Measurements from ENCODE around the gene SKAP1.

The SKAP1 gene

DNA sequence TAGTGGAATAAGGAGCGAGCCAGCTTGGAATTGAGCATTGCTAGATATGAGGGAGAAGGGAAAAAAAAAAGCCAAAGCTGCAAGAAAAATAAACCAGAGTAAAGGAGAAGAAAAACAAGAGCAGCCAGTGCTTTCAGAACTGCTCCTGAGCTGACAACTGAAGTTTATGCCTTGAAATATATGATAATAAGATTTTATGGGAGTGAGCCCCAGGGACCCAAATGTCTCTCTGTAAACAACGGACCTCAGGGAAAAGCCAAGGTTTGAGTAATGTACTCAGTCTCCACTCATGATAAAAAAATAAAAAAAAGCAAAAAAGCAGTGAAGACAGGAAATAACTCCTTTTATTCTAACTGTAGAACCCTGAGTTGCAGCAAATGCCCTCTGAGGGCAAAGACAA lies 189.9 kb downstream of the SKAP1 start:
- FAIRE-seq, result no peak

DNA sequence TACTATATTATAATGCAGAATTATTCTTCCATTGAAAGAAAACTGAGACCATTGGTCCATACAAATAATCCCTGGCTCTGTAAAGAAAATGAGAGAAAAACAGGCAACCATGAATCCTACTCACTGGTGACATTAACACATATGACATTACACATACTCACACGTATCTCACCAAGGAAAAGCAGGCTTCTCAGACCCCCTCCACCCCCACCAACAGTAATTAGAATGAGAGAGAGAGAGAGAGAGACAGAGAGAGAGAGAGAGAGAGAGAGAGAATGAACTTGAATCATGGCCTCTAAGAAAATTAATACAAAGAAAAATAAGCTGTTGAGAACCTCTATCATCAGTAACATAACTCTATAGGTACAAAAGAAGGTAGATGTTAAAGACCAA lies 190.4 kb downstream of the SKAP1 start:
- FAIRE-seq, result no peak

DNA sequence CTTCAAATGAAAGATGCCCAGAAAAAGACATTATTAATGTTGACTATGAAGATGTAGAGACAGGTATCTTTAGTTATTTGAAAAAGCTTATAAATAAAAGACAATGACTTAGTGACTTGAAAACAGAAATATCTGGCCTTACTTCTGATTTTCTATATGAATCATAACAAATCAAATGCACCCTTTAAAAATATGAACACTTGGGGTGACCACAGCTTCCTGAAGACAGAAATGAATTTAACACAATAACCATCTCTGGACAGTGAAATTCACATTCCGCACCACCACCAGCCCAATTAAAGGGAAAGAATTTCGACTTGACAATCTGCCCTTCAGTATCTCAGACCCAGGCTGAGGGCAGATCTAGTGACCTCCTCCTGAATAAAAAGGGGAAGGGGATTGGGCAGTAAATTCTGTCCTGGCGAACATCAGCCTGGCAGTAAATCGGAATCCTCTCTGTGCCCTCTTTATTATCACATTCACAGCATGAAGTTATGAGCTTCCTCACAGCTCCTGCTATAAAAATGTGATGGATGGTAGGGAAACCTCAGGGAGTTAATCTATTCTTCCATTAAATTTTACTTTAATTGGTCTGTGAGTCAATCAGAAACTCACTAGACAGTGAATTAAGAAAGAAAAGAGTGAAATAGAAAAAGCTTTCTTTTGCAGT lies 190.9 kb downstream of the SKAP1 start:
- peak; percentile 87 for FAIRE-seq

DNA sequence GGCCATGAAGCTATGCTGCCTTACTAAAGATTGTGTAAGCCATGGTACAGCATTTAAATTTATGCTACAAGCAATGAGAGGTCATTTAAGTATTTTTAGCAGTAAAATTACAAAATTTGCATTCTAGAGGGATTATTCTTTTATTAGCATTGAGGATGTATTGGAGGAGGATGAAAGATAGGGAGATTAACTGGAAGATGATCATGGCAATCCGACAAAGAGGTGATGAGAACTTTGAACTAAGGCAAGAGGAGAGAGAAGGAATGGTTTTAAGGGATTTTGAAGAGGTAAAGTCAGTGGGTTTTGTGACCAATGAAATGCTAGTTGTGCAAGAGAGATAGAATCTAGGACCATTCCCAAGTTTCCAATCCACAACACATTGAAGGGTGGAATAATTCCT lies 192.6 kb downstream of the SKAP1 start:
- FAIRE-seq, result no peak

DNA sequence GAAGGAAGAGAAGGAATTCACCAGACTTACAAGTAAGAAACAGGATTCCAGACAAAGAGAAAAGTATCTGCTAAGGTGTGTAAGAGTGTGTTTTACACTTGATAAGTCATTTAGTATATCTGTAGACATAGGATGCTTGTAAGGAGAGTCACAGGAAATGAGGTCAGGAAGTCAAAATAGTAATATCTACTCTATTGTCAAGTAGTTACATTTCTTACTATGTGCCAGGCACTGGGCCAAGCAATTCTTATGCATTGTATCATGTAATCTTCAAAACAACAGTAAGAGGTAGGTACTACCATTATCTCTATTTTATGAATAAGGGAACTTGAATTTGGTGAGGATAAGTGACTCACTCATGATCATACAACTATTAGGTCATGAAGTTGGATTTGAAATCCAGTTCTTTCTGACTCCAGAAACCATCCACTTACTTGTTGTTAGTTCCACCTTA lies 193.3 kb downstream of the SKAP1 start:
- FAIRE-seq, result peak; percentile 59

DNA sequence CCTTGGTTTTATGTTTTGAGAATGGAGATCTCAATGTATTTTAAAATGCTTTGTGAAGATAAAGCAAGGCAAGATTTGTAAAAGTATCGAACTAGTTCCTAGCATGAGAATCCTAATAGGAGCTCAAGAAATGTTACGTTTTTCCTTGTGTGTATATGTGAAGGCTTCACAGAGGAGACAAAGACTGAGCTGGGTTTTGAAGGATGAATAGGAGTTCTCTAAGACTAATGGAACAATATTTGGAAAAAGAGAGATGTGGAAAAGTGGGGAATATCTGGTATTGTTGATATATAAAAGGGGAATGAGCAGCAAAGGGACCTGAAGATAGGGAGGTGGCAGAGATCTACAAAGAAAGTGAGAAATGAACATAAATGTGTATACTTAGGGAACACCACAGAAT lies 195.1 kb downstream of the SKAP1 start:
- FAIRE-seq, result no peak

DNA sequence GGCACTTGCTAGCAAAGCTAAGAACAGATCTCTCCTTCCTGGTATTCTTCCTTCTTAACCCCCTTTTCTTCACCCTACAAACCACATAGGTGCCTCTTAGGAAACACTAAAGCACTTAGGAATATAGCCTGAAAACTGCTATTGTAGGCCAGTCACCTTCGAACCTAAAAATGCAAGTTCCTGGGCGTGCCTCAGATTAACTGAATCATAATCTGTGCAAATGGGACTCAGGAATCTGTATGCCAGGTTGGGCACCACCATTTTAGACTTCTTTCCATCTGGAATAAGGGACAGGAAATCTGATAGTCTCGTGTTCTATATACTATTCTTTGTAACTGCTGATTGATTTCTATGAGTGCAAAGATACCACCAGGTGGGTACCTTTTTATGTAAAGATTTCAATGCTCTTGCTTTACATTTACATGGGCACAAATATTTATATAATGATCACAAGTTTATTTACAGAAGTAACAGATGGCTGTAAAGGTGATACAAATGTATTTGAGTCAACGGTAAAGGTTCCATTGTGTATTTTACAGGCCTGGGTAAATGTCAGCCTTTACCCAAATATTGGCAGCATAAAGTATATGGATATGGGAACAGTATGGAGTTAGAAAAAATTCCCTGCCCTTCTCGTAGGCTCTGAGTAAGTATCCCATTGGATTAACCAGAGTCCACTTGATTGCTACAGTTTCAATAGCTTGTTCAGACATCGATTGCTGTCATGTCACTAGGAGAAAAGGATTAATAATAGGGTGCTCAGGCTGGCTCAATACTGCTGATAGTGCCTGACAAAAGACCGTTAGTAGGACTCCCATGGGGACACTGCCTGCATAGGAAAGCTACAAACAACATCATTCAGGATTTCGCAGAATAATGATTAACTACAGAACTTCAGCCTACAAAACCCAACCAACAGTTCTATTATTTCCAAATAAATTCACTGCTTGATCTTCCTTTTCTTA lies 197.7 kb downstream of the SKAP1 start:
- FAIRE-seq, result no peak

- no peak for FAIRE-seq
Measured at GRCh38 chr17:48229936-48230335, 200.1 kb downstream of the SKAP1 start.

GRCh38 chr17:48228720-48229119 lies 201.3 kb downstream of the SKAP1 start:
- FAIRE-seq, result no peak

DNA sequence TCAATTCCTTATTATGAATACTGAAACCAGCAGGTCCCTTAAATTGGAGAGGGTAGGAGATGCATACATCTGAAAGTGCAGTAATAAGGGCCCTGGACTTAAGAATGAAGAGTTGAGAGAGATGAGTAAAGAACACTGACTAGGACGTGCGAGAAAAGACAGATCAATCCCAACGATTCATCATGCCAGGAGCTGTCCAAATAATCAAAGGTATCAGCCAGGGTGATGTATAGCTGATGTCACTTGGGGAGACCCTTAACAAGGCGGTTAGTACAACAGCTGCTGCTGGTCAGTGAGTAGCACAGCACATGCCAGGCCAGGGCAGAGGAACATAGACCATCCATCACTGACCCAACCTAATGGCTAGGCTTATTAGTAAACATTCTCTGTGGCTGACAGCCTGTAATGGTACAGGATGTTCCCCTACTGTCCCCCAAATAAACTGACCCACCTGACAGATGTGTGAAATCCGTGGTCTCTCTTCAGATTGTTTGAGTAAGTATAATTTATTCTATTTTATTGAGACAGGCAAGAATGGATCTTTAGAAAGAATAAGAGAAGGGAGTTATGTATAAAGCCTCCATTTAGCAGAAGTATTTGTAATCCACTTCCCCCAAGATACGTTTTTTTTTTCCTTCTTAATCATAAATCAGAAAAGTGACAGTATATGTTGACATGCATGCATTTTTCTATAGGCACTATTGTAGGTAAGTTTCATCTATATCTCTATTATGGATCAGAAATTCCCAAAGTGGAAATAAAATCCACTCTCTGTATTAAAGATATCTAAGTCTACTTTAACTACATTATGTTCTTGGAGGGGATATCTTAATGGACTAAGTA lies 204.1 kb downstream of the SKAP1 start:
- no peak for FAIRE-seq

GRCh38 chr17:48223945-48224344 lies 206.1 kb downstream of the SKAP1 start:
- FAIRE-seq, result no peak

DNA sequence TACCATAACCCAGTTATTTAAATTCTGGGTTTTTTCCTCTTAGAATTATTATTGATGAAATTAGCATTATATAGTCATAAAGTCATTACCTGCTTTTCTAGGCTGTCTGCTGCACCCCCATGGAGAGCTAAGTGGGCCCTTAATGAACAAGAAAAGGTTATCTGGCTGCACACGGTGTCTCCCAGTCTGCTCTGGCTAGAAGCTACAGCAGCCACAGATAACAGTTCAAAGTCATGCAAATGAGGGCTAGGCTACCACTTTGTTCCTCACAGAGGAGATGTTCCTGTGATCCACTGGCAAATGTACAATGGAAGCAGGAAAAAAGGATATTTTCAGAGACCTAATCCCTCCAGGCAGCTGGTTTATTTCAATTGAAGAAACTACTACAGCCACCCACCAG lies 210.4 kb downstream of the SKAP1 start:
- FAIRE-seq, result no peak

DNA sequence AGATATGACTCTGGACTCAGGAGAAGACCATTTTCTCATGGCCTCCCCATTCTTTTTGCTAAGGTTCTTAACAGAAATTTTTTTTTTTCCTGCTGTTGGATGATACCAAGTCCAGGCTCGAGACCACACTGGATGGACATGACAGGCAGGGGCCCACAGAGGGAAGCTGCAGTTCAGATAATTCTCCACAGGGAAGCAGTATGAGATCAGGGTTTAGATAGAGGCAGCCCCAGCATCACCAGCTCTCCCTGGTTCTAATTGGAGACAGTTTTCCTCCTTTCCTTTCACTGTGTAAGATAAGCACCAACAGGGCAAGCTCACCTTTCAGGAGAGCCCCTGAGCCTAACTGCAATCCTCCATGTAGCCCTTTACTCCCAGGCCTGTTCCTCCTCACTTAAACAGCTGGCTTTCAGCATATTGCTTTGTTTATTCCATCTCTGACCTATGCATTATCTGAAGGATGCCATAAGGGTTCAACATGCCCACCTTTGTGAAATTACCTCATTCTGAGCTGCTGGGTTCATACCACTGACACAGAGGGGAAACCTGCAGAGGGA lies 214.4 kb downstream of the SKAP1 start:
- peak; percentile 80 for FAIRE-seq

GRCh38 chr17:48213797-48214196 lies 216.2 kb downstream of the SKAP1 start:
- FAIRE-seq, result no peak

DNA sequence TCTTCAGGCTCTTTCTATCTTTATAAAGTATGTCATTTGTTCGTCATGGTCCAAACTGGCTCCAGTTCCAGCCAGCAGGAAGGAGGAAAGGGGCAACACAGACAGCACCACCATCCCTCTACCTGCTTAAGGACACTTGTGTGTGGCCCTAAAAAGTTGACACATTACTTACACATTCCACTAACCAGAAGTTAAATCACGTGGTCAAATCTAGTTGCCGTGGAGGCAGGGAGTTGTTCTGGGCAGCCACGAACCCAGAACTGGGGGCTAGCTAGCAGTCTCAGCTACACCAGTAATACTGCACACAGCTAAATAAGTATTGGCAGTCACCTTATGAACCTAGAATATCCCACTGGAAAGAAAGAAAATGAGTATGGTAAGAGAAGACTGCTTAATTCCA lies 218.2 kb downstream of the SKAP1 start:
- no peak for FAIRE-seq

DNA sequence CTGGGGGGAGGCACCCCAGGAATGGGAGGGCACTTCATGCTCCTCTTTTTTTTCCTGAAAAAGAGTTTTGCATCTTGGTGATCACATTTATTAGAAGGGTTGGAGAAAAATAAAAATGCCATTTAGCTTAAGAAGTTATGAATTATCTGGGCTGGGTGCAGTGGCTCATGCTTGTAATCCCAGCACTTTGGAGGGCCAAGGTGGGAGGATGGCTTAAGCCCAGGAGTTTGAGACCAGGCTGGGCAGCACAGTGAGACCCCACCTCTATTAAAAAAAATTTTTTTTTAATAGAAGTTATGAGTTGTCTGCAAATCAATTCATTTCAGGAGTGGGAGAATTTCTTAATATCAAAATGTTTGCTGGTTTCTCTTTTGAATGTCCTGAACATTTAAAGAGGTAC lies 219.0 kb downstream of the SKAP1 start:
- no peak for FAIRE-seq

DNA sequence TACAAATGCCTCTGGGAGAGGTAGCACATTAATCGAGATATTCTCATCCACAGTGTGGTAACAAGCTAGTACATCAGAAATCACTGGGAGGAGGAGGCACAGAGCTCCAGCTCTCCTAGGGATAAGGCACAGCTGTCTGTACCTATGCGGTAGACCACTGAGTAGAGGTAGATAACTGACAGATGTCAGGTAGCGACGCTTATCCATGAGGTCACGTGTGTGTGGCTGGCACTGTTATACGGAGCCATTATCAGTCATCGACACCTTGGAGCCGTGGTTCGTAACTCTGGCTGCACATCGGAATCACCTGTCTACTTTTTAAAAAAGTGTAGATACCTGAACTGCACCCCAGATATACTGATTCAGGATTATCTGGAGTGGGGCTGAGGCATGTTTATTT lies 220.0 kb downstream of the SKAP1 start:
- no peak for FAIRE-seq

DNA sequence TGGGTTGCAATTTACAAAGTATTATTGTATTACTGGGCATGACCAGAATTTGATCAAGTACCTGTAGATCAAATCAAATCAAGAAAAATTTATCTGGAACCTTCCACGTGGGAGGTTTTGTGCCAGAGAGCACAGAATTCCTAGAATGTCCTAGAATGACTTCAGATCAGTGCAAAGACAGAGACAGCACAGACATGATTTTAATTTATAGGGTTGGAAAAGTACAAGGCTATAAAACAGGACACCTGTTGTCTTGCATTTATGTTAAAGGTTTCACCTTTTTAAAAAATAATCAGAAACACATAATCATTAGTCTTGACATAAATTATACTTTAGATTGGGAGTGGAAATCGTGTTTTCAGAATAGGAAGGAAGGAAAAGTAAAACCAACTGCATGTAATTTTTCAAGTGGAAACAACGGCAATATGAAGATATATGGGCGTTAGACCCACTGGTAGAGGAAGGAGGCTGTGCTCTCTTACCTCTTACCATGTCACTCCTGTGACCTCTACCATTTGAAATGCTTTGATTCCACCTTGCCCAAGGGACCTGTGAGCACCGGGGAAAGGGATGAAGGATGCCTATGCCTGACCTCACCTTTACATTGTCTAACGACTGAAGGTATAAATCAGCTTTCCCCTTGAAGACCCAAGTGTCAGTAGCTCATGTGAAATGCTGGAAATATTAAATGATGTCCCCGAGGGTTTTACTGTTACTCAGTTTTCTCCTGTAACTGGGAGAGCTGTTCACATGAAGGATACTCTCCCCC lies 222.1 kb downstream of the SKAP1 start:
- no peak for FAIRE-seq

GRCh38 chr17:48207036-48207435 lies 223.0 kb downstream of the SKAP1 start:
- peak; percentile 83 for FAIRE-seq

- FAIRE-seq, result peak; percentile 70
Measured at GRCh38 chr17:48202959-48203358, 227.1 kb downstream of the SKAP1 start.

GRCh38 chr17:48198950-48199541 lies 231.0 kb downstream of the SKAP1 start:
- FAIRE-seq, result peak; percentile 49

DNA sequence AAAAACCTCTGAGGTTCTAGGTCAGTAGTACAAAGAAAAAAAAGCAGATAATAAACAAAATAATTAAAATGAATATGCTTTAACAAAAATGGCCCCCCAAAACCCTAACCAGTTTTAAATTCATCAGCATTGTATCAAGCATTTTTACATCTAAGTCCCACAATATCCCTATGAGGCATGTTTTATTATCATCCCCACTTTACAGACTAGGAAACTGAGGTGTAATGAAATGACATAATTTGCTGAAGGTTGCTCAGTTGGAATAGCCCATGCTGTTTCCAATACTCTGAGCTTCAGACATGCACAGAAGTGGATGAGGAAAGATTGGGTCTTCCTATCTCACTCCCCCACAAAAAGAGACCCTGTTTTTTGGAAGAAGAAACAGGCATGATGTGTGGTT lies 234.1 kb downstream of the SKAP1 start:
- no peak for FAIRE-seq

Data from G401.6 (cell line).